NCI-H1436 treated with DMSO at 0.1 percent for 48 hours (cell line): ENCODE data around the gene DUSP23.
A peak's percentile ranks its signal among the peaks of the same experiment; 100 is the strongest.

Experiments used
- DNase-seq: peaks from one replicate; lab custom pipeline; 2025; lab: John Stamatoyannopoulos, UW

DUSP23 gene

DNA sequence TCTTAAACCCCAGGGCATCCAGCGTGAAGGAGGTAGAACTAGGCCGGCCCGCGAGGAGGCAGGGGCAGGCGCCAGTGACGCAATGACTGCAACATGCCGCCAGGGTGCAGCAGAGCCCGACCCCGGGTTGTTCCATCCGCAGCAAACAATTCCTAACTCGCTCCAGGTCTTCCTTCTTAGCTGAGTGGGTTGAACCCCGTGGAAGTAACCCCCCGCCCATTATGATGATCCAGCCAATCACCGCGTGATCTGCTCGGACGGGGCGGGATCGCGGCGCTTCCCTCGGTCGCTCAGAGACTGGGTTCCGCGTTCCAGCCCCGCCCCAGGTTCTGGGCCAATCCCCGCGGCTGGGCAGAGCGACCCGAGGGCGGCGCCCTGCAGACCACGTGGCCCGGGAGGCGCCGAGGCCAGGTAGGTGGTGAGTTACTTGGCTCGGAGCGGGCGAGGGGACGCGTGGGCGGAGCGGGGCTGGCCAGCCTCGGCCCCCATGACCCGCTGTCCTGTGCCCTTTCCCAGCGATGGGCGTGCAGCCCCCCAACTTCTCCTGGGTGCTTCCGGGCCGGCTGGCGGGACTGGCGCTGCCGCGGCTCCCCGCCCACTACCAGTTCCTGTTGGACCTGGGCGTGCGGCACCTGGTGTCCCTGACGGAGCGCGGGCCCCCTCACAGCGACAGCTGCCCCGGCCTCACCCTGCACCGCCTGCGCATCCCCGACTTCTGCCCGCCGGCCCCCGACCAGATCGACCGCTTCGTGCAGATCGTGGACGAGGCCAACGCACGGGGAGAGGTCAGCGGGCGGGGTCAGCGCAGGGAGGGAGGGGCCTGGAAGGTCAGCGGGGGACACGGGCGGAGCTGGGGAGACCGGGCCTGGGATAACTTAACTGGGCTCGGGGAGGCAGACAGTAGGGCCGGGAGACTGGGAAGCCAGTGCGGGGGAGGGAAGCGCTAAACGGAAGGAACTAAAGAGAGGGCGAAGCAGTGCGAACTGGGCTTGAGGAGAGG, at the start of gene DUSP23:
Gene DUSP23 (plus strand): TSS at position 380 of the 1,000 bp plus-strand sequence. CDS start 139 bp downstream, at position 519.
- DNase-seq: peak; percentile 94

GRCh38 chr1:159737238-159737916, 43.4 kb upstream of the DUSP23 start:
- DNase-seq: no peak

GRCh38 chr1:159743651-159744410, 36.9 kb upstream of the DUSP23 start:
- no peak for DNase-seq

- DNase-seq: no peak
Observed at GRCh38 chr1:159746666-159747065, 34.1 kb upstream of the DUSP23 start.

DNA sequence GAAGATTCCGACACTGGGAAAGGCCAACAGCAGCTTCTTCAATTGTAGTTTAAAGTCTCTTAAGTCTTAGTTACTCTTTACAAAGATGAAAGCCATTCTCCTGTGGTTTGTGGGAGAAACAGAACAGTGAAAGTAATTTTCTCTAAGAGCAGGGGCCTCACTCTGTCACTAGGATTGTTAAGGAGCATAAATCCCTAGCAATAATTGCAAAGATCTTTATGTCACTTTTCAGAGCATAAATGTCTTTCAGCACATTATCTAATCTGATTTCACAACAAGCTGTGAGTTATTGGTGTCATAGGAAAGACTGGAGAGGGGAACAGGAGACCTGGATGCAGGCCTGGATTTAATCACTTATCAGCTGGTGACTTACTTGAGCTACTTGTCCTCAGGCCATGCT, 32.4 kb upstream of the DUSP23 start:
- no peak for DNase-seq

DNA sequence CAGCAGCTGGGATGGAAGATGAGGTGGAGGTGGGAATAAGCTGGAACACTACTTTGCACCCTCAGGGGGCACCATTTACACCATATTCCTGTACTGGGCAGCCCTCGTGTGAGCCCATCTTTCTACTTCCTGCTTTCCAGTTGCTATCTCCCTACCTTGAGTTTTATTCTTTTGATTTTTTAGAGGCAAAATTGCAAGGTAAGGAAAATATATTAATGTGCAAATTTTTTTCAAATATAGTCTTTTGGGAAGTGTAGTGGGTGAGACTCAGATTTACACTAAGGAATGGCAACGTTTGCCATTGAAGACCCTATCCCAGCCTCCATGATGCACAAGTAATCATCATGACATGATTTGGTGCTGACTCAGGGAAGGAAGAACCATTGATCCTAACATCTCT, 31.1 kb upstream of the DUSP23 start:
- no peak for DNase-seq

GRCh38 chr1:159750621-159751020, 30.1 kb upstream of the DUSP23 start:
- no peak for DNase-seq

DNA sequence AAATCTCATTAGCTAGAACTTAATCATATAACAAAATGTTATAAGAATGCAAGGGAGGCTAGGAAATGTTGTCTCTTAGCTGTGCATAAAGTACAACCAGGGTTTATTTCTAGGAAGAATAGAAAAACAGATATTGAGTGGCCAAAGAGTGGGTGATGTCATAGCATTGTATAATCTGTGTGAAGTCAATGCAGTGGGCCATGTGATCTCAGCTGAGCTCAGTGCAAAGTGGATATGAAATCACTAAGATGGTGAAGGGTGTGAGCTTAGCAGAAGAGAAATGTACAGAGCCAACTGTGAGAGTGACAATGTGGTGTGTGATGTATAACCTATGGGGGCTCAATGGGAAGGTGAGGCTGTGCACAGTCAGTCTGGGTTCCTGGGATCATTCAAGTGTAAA, 29.7 kb upstream of the DUSP23 start:
- no peak for DNase-seq

- no peak for DNase-seq
Observed at GRCh38 chr1:159752135-159752580, 28.6 kb upstream of the DUSP23 start.

DNA sequence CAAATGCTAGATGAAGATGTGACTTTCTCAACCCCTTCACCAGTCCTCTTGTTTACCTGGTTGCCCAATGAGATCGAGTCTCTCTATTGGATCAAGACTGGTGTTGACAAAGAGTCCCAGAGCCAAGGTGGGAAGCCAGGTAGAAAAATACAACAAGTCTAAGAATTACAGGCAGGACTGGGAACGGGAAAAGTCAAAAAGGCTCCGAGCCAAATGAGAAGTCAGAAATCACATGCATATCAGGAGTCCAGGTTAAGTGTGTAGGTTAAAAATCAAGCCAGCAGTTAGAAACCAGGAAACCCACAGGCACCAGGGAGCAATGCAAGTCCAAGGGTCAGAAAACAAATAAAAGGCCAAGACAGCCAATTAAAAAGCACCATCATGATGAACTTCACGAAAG, 27.4 kb upstream of the DUSP23 start:
- no peak for DNase-seq

- no peak for DNase-seq
Observed at GRCh38 chr1:159755451-159756007, 25.2 kb upstream of the DUSP23 start.

DNA sequence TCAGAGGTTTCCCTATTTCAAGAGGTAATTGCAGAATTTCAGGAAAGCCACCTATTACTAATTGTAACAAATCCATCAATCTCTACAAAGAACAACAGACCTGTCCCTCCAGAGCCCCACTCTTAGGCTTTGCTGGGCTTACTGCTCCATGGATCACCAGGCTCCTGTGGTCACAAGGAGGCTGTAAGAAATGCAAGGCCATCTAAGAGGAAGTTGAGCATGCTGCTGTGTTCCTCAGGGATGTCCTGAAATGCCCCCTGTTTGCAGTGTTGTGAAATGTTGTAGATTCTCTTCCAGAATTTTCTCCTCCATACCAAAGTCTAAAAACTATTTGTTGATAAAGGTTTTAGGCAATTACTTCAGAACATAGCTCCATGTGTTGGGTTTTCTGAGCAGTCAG, 24.4 kb upstream of the DUSP23 start:
- DNase-seq: no peak

DNA sequence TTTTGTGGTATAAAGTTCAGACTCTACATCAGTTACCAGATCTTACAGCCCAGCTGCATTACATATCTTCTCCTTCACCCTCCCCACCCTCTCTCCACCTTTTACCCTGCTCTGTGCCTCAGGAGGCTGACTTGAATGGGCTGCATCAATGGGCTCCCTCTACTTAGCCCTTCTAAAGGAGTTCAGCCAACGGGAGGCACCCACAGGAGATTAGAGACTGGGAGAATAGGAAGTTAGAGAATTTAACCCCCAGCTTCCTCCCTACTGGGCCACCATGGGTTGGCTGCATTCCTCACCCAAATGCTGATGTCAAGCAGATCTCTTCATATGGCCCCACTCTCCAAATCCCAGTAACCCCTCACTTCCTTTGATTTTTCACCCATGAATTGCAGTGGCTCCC, 17.1 kb upstream of the DUSP23 start:
- no peak for DNase-seq

DNA sequence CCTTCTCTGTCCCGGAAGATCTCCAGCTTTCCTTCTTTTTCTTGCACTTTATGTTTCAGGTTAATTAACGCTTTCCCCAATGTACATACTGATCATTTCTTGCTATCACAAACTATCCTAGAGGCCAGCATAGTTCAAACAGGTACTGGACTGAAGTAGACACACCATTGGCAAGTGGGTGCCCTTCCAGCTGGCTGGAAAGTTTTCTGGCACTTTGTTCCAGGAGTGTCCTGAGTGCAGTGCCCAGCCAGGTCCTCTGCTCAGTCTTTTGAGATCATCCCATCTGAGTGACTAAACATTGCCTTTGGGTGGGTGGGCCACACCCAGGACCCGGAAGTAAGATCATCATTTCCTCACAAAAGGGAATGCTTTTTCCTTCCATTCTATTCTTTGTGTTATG, 15.0 kb upstream of the DUSP23 start:
- DNase-seq: no peak

GRCh38 chr1:159771127-159771895, 9.5 kb upstream of the DUSP23 start:
- DNase-seq: no peak

- DNase-seq: no peak
Observed at GRCh38 chr1:159774465-159774864, 6.3 kb upstream of the DUSP23 start.

DNA sequence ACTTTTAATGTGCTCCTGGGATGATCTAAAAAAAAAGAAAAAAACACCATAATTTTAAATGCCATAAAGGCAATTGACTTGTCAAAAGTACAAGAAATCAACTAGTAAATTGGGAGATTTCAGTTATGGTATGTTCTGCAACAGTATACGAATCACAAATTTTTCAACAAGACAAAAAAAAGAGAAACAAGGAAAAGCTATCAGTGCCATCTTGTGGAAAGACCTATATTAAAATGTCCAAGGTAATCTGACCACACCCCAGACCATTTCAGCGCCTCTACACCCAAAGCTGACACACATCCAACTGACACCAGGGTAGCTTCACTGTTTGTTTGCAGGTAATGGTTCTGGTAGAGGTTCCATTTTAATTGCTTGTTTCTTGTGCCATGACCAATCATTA, 5.0 kb upstream of the DUSP23 start:
- DNase-seq: no peak

GRCh38 chr1:159778266-159778665, 2.5 kb upstream of the DUSP23 start:
- no peak for DNase-seq

- DNase-seq: no peak
Observed at GRCh38 chr1:159779403-159779851, 1.3 kb upstream of the DUSP23 start.

- no peak for DNase-seq
Observed at GRCh38 chr1:159781992-159782391, 1.2 kb downstream of the DUSP23 start.

DNA sequence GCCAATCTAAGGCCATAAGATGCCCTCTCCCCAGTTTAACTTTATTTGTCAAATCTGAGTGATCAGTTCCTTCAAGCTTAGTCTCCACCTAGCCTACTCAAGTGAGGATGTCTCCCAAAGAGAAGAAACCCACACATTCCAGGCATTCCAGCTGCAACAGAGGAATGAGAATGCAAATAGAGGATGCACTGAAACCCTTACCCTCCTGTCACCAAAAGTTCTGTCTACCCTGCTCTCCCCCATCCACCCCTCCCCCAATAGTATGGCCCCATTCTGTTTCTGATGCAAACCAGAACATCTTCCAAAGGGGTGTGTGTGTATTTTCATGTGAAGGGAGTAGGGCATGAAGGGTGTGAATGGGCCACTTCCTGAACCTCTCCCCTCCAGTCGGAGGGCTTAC, 3.0 kb downstream of the DUSP23 start:
- DNase-seq: no peak
